Naive thymus-derived CD8-positive, alpha-beta T cell (primary cell): Measurements from ENCODE around the gene RANBP1. TPM values are rescaled to one million over a fixed set of nuclear protein-coding genes. Genes with fewer than 3 reads are reported as not detected.
A peak's percentile ranks its signal among the peaks of the same experiment; 100 is the strongest.

Experiments used
- ATAC-seq, 2 donors: fragments of 150-1000 bp; cut with Tn5 transposase in 1 of 2; sonication (Bioruptor Pico), chemical (Tn5 transposase) in 1 of 2; 1 replicate in 1 of 2; 2 replicates in 1 of 2; pipeline ENCODE4 v1.10.0; 2021; ENCODE audit warnings: mild to moderate bottlenecking in 2 of 2, moderate library complexity in 2 of 2
- POLR2A ChIA-PET: fragments of 350-600 bp; sonication (Branson Sonifier 250); formaldehyde crosslinking; loops from one replicate; lab custom pipeline; 2021; ENCODE audit warnings: antibody characterized with exemption; lab: Charles Lee
- DNase-seq, 10 donors: peaks; one replicate each; pipeline versions ENCODE4 v3.0.0 to v3.0.0-alpha.2; 2020 to 2022
- H3K27ac Mint-ChIP-seq, 10 donors: one replicate each; pipeline ENCODE4 v1.8.0; 2020 to 2022; ENCODE audit warnings: mild to moderate bottlenecking in 10 of 10, mixed read lengths in 10 of 10, moderate library complexity in 4 of 10, inconsistent platforms in 1 of 10
- H3K27me3 Mint-ChIP-seq, 5 donors: one replicate each; pipeline ENCODE4 v1.8.0; 2021 to 2022; ENCODE audit warnings: mixed read lengths in 5 of 5
- H3K36me3 Mint-ChIP-seq, 3 donors: one replicate each; pipeline ENCODE4 v1.8.0; 2020 to 2022; ENCODE audit warnings: mixed read lengths in 3 of 3, mild to moderate bottlenecking in 2 of 3, inconsistent platforms in 1 of 3
- H3K4me1 Mint-ChIP-seq, 4 donors: one replicate each; pipeline ENCODE4 v1.8.0; 2021 to 2022; ENCODE audit warnings: mixed read lengths in 4 of 4
- H3K4me3 Mint-ChIP-seq, 10 donors: one replicate each; pipeline ENCODE4 v1.8.0; 2020 to 2022; ENCODE audit warnings: mild to moderate bottlenecking in 10 of 10, mixed read lengths in 10 of 10, moderate library complexity in 6 of 10, inconsistent platforms in 1 of 10
- H3K9me3 Mint-ChIP-seq, 9 donors: one replicate each; pipeline ENCODE4 v1.8.0; 2020 to 2022; ENCODE audit warnings: mixed read lengths in 9 of 9, mild to moderate bottlenecking in 3 of 9, inconsistent platforms in 1 of 9, moderate library complexity in 1 of 9
- polyA plus RNA-seq, 3 donors: library from polyadenylated mRNA; unstranded; fragments of 300-500 nt; fragmentation: Illumina TruSeq; gene quantifications; one replicate each; pipeline ENCODE4 v1.2.3, GENCODE V29; 2021
- total RNA-seq, 8 experiments: library from RNA in 2 of 8; stranded (reverse) in 2 of 8; gene quantifications; one replicate each; pipeline ENCODE4 v1.2.3 and lab custom pipeline; 2021 to 2026

The RANBP1 gene
- total and polyA plus RNA-seq, 5 experiments from 2014 or later = 64.0 to 106 (median 72.5) TPM

DNA sequence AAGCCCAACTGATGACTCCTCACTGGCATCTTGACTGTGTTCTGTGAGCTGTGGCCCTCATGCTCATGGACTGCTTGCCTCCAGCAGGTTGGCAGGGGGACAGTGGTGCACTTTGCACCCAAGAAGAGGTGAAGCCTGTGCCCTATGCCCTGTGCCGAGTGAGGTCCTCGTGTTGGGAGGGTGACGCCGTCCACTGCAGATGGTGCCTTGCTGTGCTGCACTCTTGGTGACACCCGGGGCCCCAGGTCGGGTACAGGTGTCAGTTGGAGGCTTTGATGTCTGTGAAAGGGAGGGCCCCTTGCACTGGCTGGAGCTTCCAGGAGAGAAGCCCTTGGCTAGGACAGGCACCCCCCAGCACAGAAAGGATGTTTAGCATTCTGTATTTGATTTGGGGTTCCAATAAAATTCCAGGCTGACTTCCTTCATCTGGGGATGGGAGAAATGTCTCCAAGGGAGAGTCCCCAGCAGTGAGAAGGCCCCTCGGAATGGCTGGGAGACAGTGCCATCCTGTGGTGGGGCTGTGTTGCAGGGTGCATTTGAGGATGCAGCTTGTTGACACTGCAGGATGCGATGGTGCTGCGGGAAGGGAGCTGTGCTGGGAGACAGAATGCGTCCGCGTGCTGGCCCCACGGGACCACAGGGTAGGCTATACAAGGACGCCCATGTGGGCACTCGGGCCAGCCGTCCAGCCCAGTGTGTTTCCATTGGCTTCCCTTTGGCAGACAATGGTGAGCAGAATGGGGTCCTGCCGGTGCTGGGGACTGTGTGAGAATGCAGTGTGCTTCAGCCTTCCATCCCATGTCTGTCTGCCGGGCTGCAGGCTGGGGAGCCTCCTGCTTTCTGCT, 13.2 kb downstream of the RANBP1 start:
- Mint-ChIP-seq H3K4me1 (peaks cover 5 to 31% (median 21%) of the 10 kb centered on the region in 4 donors), H3K9me3 (no peaks in the 10 kb centered on the region), H3K36me3 (peaks cover 0 to 29% (median 0%) of the 10 kb centered on the region in 3 donors), H3K4me3 (peak overlapping the region in 6 of 10 donors; percentile 24 to 74 (median 40)), H3K27ac (peak overlapping the region; percentile 44 to 90 (median 78)), H3K27me3 (no peaks in the 10 kb centered on the region)
- DNase-seq (peak in 8 of 10 donors; percentile 31 to 58 (median 50)), ATAC-seq (peak in 1 of 2 donors; percentile 24)
- POLR2A ChIA-PET = interaction anchor here (1.3 to 3.3 kb wide), 3 partner anchors 12 to 175 kb away, joined by 3 to 14 read pairs (median 4); partner anchors contain the start of genes TANGO2 and TRMT2A

DNA sequence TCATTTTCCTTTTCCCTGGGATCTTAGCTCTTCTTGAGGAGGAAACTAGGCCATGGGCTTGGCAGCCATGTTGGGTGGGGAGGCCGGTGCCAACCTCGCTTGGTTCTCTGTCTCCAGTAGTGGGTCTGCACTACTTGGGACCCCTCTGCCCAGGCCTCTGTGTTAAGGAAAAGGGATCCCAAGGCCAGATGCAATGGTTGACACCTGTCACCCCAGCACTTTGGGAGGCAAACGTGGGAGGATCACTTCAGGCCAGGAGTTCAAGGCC, 13.8 kb downstream of the RANBP1 start:
- POLR2A ChIA-PET = interaction anchor here (1.2 to 3.3 kb wide), 4 partner anchors 11 to 176 kb away, joined by 3 to 14 read pairs (median 4); partner anchors contain the start of genes TANGO2 and TRMT2A
- Mint-ChIP-seq H3K27me3 (no peaks in the 10 kb centered on the region), H3K4me1 (peaks cover 5 to 35% (median 26%) of the 10 kb centered on the region in 4 donors), H3K4me3 (peak overlapping the region in 4 of 10 donors; percentile 10 to 74 (median 53)), H3K36me3 (peaks cover 0 to 29% (median 0%) of the 10 kb centered on the region in 3 donors), H3K27ac (peak overlapping the region in 9 of 10 donors; percentile 44 to 90 (median 71)), H3K9me3 (no peaks in the 10 kb centered on the region)
- no peak for ATAC-seq
- no peak for DNase-seq

DNA sequence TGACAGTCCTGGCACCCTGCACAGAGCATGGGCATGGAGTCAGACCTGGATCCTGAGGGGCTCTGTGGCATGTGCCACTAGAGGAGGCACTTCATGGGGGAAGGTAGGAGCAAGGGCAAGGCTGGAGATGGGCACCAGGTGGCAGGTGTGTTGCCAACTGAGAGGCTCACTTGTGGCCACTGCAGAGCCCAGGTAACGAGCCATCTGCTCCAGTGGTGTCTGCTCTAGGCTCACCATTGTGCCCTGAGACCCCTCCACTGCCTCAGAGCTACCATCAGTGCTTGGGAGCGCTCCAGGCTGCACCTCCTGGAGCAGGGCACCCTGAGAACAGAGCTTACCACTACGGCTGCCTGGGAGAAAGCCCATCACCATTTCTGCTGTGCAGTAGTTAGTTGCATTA, 14.4 kb downstream of the RANBP1 start:
- H3K27ac Mint-ChIP-seq = peak overlapping the region in 8 of 10 donors; percentile 9 to 87 (median 50)

DNA sequence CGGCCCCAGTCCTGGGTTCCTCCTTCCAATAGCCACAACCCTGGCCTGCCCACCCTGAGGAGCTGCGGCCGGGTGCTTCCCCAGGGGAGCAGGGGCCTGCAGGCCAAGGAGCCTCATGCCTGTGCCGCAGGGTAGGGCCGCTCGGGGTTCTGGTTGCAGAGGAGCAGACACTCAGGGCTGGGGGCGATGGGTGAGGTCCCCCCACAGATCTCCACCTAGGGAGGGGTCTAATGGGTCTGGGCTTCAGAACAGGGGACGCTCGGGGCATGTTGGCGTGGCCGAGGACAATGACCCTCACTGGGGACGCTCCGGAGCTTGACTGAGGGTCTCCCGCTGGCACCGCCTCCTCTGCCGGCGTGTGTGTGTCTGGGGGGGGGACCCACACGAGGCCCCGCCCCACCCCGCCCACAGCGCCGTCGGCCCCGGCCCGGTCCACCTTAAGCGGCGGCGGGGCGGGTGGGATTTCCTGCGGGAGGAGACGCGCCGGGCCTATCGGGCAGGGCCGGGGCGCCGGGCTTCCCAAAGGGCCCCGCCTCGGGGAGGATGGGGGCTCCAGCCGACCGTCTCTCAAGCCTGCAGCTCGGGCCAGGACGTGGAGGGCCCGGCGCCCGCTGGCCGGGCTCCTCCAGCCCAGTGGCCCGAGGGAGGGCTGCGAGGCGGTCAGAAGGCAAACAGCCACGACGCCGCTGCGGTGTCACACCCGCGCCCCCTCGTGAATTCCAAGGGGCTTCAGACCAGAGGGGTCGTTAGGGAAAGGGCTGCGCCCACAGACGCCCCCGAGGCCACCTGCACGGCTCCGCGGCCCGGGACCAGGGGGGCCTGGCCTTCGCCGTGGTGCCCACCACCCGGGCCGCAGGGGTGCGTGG, 15.1 kb downstream of the RANBP1 start:
- Mint-ChIP-seq H3K36me3 (peaks cover 0 to 17% (median 0%) of the 10 kb centered on the region in 3 donors), H3K4me1 (peaks cover 6 to 39% (median 28%) of the 10 kb centered on the region in 4 donors), H3K9me3 (no peaks in the 10 kb centered on the region), H3K4me3 (peak overlapping the region; percentile 18 to 78 (median 64)), H3K27ac (peak overlapping the region in 6 of 10 donors; percentile 37 to 86 (median 76)), H3K27me3 (no peaks in the 10 kb centered on the region)
- peak; percentile 81 to 83 for ATAC-seq
- DNase-seq = peak; percentile 68 to 88 (median 76)
- POLR2A ChIA-PET = interaction anchor here (0.6 to 3.3 kb wide), 5 partner anchors 13 to 177 kb away, joined by 3 to 14 read pairs (median 4); partner anchors contain the start of gene TRMT2A

More for the DNA sequence above, 14.4 kb downstream of the RANBP1 start:
- no peaks in the 10 kb centered on the region for H3K9me3 Mint-ChIP-seq
- H3K4me1 Mint-ChIP-seq = peaks cover 5 to 39% (median 28%) of the 10 kb centered on the region in 4 donors
- H3K36me3 Mint-ChIP-seq = peaks cover 0 to 22% (median 0%) of the 10 kb centered on the region in 3 donors
- ATAC-seq (peak in 1 of 2 donors; percentile 28), DNase-seq (peak in 2 of 10 donors; percentile 11 to 28)
- peak overlapping the region; percentile 18 to 78 (median 66) for H3K4me3 Mint-ChIP-seq
- no peaks in the 10 kb centered on the region for H3K27me3 Mint-ChIP-seq
- POLR2A ChIA-PET = interaction anchor here (0.6 to 3.3 kb wide), 5 partner anchors 12 to 178 kb away, joined by 3 to 14 read pairs (median 4); partner anchors contain the start of gene TRMT2A

DNA sequence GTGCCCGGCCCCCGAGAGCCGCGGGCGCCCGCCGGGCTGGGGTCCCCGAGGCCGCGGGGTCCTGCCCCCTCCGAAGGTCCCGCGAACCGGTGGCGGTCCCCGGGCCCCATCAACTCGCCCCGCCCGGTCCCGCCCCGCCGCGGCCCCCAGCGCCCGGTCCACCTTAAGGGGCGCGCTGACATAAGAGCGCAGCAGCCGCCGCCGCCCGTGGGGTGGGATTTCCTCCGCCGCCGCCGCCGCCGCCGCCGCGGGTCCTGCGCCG, 15.6 kb downstream of the RANBP1 start, which contains the start of gene ZDHHC8:
Gene ZDHHC8, plus strand, starts transcription at position 208 of the 262 bp plus-strand sequence. CDS start 144 bp downstream, outside the sequence.
- Mint-ChIP-seq H3K27ac (peak within 1 kb of the TSS in 7 of 10 donors; percentile 15 to 86 (median 60)), H3K9me3 (no peaks in the 10 kb centered on the region), H3K4me3 (peak within 1 kb of the TSS; percentile 67 to 88 (median 72)), H3K36me3 (peaks cover 0 to 12% (median 0%) of the 10 kb centered on the region in 3 donors), H3K27me3 (no peaks in the 10 kb centered on the region), H3K4me1 (peaks cover 8 to 44% (median 33%) of the 10 kb centered on the region in 4 donors)
- POLR2A ChIA-PET = interaction anchor here (0.6 to 3.3 kb wide), 2 partner anchors 14 to 81 kb away, joined by 7 to 14 read pairs; partner anchors contain the start of gene TRMT2A
- peak; percentile 70 to 71 for ATAC-seq
- peak in 4 of 10 donors; percentile 27 to 64 (median 50) for DNase-seq

DNA sequence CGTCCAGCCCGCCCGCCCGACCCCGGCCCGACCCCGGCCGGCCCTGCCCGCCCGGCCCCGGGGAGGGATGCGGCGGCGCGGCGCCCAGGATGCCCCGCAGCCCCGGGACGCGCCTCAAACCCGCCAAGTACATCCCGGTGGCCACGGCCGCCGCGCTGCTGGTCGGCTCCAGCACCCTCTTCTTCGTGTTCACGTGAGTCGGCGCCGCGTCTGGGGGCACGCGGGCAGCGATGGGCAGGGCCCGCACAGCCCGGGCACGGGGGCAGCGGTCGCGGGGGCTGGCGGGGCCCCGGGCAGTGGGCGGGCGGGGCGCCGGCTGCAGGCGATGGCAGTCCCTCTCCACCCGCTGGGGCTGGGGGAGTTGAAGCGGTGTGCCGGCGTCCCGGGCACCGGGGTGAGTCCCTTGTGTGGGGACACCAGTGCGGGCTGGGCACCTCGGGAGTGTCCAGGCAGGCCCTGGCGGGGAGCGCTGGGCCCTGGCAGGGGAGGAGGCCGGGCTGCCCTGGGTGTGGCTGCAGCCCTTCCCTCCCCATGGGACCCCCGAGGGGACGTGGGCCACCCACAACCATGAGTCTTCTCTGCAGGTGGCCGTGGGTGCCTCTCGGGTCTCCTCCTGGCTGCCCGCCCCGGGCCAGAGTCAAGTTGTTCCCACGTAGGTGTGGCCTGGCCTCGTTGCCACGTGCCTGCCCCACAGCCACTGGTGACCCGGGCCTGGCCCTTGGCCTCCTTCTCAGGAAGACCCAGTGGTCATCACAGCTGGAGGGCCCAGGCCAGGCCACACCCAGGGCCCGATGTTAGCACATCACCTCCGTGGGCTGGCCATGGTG, 16.2 kb downstream of the RANBP1 start:
- peak in 4 of 10 donors; percentile 16 to 37 (median 28) for DNase-seq
- peak overlapping the region; percentile 67 to 88 (median 72) for H3K4me3 Mint-ChIP-seq
- peaks cover 0 to 6% (median 0%) of the 10 kb centered on the region in 3 donors for H3K36me3 Mint-ChIP-seq
- peaks cover 8 to 48% (median 36%) of the 10 kb centered on the region in 4 donors for H3K4me1 Mint-ChIP-seq
- no peaks in the 10 kb centered on the region for H3K27me3 Mint-ChIP-seq
- H3K27ac Mint-ChIP-seq = peak overlapping the region in 3 of 10 donors; percentile 27 to 66 (median 35)
- peak; percentile 11 to 38 for ATAC-seq
- POLR2A ChIA-PET = no interaction called here
- no peaks in the 10 kb centered on the region for H3K9me3 Mint-ChIP-seq

DNA sequence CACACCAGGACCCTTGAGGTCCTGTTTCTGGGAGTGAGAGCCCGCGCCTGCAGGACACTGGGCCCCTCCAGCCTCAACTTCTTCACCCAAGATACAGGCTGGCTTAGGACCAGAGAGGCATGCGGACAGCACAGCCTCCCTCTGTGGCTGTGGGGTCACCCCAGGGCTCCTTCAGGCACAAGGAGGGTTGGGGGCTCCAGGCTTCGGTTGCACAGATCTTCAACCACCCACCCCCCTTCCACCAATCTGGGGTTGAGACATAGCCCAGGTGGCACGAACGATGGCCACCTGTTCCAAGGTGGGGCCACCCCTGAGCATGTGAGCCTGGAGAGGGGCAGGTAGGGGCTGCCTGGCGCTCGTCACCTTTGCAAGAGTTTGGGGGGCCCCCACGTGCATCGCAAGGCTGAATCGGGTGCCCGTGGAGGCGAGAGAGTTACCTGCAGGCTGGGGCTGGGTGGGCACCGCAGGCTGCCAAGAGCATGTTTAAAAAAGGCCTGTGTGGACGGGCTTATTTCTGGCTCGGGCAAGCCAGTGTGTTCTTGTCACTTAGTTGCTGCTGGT, 16.9 kb downstream of the RANBP1 start:
- POLR2A ChIA-PET = no interaction called here
- H3K4me3 Mint-ChIP-seq = peak overlapping the region; percentile 67 to 88 (median 72)
- no peaks in the 10 kb centered on the region for H3K36me3 Mint-ChIP-seq
- H3K27me3 Mint-ChIP-seq = no peaks in the 10 kb centered on the region
- no peaks in the 10 kb centered on the region for H3K9me3 Mint-ChIP-seq
- DNase-seq (no peak), ATAC-seq (no peak)
- peaks cover 11 to 52% (median 40%) of the 10 kb centered on the region in 4 donors for H3K4me1 Mint-ChIP-seq
- peak overlapping the region in 5 of 10 donors; percentile 27 to 80 (median 63) for H3K27ac Mint-ChIP-seq

DNA sequence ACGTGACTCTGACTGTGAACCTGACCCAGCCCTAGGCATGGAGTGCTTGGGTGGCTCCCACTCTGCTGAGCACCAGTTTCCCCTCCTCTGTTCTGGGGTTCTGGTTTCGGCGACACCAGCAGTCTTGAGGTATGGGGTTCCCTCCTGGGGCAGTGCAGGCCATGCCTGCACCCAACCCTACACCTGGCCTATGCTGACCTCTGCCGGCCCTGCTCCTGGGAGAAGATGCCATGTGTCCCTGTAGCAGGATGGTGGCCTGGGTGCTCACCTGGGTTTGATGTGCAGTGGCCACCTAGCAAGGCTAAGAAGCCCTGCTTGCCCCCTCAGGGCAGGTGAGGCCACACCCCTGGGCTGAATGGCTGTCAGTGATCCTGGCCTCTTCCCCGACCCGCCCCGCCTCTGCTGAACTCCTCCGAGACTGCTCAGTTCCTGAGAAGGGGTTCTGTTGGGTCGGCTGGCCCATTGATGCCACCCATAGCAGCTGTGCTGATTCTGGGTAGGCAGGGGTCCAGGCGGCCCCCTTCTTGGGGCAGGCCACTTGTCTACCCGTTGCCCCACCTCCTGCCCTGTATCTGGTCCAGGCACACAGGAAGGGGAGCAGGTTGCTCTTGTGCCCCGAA, 18.1 kb downstream of the RANBP1 start:
- peaks cover 11 to 58% (median 43%) of the 10 kb centered on the region in 4 donors for H3K4me1 Mint-ChIP-seq
- H3K4me3 Mint-ChIP-seq = peak overlapping the region; percentile 44 to 88 (median 70)
- peak overlapping the region in 4 of 10 donors; percentile 21 to 79 (median 60) for H3K27ac Mint-ChIP-seq
- ATAC-seq (no peak), DNase-seq (no peak)
- no peaks in the 10 kb centered on the region for H3K36me3 Mint-ChIP-seq
- no peaks in the 10 kb centered on the region for H3K27me3 Mint-ChIP-seq
- no peaks in the 10 kb centered on the region for H3K9me3 Mint-ChIP-seq
- POLR2A ChIA-PET = no interaction called here

GRCh38 chr22:20135265-20135664, 19.4 kb downstream of the RANBP1 start:
- ATAC-seq = no peak
- POLR2A ChIA-PET = no interaction called here
- Mint-ChIP-seq H3K4me3 (no peak overlapping the region), H3K4me1 (peaks cover 13 to 48% (median 39%) of the 10 kb centered on the region in 4 donors), H3K27me3 (no peaks in the 10 kb centered on the region), H3K27ac (peak overlapping the region in 4 of 10 donors; percentile 8 to 53 (median 22)), H3K9me3 (no peaks in the 10 kb centered on the region), H3K36me3 (peaks cover 0 to 7% (median 0%) of the 10 kb centered on the region in 3 donors)
- DNase-seq = no peak

- DNase-seq (no peak), ATAC-seq (no peak)
- Mint-ChIP-seq H3K36me3 (peaks cover 0 to 7% (median 0%) of the 10 kb centered on the region in 3 donors), H3K9me3 (no peaks in the 10 kb centered on the region), H3K4me3 (peak overlapping the region in 2 of 10 donors; percentile 2 to 12), H3K27me3 (no peaks in the 10 kb centered on the region), H3K27ac (peak overlapping the region in 3 of 10 donors; percentile 34 to 59 (median 37)), H3K4me1 (peaks cover 13 to 46% (median 39%) of the 10 kb centered on the region in 4 donors)
- POLR2A ChIA-PET = no interaction called here
These were observed 20.1 kb downstream of the RANBP1 start for GRCh38 chr22:20135806-20136602.
